GOT3 (cell line): ENCODE measurements around the gene NACAD.

Experiments used
- DNase-seq: peaks from one replicate; lab custom pipeline; 2025; ENCODE audit warnings: mixed read lengths; lab: John Stamatoyannopoulos, UW

The NACAD gene

DNA sequence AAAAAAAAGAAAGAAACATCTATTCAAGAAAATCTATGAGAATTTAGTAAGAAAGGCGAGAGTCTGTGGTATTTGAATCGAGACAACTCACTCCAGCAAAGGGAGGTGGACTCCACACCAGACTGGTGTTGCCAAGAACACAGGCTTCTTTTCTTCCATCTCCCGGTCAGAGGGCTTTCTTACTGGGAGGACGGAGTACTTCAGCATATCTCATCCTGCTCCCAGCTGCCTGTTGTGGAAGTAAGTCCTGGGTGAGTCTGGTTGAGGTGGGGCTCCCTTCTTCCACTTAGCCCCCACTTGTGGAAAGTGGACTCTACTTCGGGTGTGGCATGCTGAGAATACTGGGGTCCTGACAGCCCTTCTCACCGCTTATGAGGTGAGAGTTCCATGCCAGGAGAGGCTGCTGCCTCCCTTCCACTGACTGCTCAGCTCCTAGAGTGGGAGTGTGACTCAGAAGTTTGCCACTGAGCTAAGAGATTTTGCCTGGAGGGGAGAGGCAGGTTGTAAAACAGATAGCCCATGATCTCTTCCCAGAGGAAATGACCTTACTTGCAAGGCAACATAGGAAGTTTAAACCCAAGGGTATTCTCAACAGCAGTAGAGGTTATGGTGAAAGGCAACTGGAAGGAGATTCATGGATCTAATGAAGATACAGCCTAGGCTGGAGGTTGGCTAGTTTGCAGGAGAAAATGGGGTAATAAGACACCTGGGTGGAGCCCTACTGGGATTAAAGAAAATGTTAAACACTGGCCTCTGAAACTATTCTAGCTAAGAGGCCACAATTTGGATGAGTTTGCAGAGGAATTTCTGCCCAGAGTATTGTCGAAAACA lies 3.5 kb upstream of the NACAD start:
- DNase-seq: no peak

- DNase-seq: no peak
These were observed 647 bp upstream of the NACAD start for GRCh38 chr7:45089341-45089891.

GRCh38 chr7:45088146-45088701 lies 545 bp downstream of the NACAD start:
- no peak for DNase-seq

GRCh38 chr7:45087301-45088145 lies 1.2 kb downstream of the NACAD start:
- DNase-seq: no peak

DNA sequence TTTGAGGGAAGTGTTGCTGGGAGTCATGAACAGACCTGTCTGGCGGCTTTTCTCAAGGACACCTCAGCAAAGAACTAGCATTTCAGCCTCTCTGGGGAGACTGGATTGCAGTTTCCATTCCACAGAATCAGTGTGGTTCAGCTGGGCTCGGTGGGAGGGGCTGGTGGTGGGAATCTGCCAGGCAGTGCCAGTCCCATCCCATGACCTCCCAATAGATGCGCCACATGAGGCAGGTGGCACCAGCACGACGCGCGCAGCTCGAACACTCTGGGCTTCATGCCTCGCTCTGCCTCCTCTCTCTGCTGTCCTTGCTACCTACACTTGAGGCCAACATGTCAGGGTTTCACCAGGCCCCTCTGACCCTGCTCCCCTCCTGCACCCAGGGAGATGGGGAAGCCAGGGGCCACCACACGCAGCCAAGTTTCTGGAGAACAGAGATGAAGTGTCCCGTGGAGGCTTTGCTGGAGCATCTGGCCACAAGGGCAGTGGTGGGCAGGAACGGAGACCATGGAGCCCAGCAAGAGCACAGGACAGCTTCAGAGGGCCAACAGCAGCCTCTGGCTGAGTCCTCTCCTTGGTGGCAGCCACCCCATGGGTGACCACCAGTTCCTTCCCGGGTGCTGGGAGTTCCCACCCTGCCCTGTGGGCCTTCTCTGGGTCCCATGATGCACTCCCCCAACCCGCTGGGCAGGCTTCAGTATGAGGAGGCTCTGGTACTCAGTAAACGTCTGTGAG lies 2.3 kb downstream of the NACAD start:
- no peak for DNase-seq

DNA sequence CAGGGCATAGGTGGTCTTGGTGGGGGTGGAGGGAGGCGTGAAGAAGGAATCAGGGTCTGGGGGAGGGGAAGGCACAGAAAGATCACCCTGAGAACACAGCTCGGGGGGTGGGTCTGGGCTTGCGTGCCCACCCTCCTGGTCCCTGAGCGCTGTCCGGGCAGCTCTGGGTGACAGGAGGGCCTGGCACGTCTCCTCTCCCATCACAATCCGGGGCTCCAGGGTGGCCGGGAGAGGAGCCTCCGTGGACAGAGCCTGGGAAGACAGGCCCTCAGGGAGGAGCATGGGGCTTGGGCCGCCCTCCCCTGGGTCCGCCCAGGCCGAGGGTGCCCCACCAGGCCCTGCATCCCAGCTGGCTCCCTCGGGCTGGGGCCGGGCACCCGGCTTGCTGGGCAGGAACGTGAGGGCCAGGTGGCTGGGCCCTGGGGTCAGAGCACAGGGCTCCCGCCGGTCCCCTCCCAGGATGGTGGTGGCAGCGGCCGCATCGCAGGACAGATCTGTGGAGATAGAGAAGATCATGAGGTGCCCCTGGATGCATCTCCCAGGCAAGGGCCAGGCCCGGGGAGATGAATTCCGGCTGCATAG lies 3.1 kb downstream of the NACAD start:
- no peak for DNase-seq

- DNase-seq: no peak
These were observed 3.7 kb downstream of the NACAD start for GRCh38 chr7:45084901-45085618.

DNA sequence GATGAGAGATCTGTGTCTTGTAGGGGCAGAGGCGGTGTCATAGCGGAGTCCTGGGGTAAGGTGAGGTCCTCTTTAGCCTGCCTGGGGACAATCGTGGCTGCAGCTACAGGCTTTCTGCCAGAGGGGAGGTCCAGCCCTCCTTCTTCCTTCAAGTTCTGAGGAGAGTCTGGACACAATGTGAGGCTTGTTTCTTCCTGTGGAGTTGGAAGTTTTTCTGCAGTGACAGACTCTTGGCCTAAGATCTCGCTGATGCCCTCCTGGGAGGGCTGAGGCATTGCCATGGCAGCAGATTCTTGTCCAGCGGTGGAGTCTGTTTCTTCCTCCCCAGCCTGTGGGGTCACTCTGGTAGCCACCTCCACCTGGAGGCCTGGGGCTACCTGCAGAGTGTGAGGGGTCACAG lies 4.4 kb downstream of the NACAD start:
- DNase-seq: no peak

- DNase-seq: no peak
These were observed 5.9 kb downstream of the NACAD start for GRCh38 chr7:45082831-45083331.

DNA sequence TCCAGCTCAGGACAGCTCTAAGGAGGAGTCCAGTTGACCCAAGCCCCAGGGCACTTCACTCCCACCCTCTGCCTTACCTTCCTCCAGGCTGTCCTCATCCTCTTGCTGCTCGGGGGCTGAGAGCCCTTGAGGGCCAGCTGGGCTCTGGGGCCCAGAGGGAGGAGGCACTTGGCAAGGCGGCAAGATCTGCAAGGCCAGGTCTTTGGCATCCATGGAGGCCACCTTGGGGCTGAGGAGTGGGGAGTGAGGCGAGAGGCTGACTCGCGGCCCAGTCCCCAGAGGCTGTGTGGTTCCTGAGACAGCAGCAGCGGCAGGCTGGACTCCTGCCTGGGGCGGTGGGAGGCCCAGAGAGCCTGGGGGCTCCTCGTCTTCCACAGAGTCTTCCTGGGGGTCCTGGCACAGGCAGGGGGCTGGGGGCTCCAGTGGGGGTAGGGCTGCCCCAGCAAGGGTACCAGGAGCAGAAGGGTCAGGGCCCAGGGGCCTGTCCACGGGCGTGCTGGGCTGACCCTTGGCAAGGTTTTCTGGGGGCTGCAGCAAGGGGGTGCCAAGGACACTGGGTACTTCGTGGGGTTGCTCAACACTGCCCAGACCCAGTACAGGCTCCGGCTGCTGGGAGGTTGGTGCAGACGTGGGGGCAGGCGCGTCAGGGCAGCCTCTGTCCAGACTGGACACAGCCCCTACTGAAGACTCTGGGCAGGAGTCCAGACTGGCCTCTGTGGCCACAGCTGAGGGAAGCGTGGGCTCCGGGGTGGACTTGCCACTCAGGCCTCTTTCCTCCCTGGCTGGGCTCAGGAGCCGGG lies 6.5 kb downstream of the NACAD start:
- DNase-seq: no peak

- no peak for DNase-seq
These were observed 7.1 kb downstream of the NACAD start for GRCh38 chr7:45081670-45081974.

DNA sequence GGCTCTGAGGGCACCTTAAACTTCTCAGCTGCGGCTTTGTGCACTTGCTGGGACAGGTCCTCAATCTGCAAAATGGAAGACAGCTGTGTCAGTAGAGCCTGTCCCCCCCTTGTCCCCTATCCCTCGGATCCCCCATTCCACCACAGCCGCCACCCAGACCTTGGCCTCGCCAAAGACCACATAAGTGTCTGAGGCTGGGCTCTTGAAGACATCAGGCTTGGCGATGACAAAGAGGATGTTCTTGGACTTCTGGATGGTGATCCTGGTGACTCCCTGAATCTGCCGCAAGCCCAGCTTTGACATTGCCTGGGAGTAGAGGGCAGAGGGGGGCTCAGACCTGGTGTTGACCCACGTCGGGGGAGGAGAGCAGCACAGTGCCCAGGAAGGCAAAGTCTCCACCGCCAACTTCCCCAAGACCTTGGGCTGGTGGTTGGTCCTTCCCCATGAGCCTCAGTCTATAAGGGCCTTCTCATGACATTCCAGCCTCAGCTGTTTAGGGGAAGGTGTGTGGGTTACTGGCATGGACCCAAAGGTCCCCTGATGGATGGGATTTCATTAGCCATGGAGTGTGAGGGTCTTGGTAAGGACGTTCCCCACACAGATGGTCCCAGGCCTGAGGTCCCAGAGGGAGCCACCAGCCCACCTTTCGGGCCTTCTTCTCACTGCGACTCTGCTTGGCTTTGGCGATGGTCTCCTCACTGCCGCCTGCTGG lies 7.7 kb downstream of the NACAD start:
- DNase-seq: no peak

- no peak for DNase-seq
These were observed 8.4 kb downstream of the NACAD start for GRCh38 chr7:45080265-45080957.

GRCh38 chr7:45078125-45078681 lies 10.6 kb downstream of the NACAD start:
- DNase-seq: no peak

- DNase-seq: no peak
These were observed 11.2 kb downstream of the NACAD start for GRCh38 chr7:45077579-45077978.

GRCh38 chr7:45076946-45077345 lies 11.8 kb downstream of the NACAD start:
- no peak for DNase-seq

- DNase-seq: no peak
These were observed 12.6 kb downstream of the NACAD start for GRCh38 chr7:45075871-45076796.
